Neural progenitor cell (in vitro differentiated cells): Measurements from ENCODE around the gene TMEM254.

Experiments used
- EZH2 ChIP-seq: fragments of 200-600 bp; sonication (generic); IDR thresholded peaks from 2 replicates; pipeline ENCODE4 v1.6.1; 2017; ENCODE audit warnings: antibody characterized with exemption, mild to moderate bottlenecking, moderate library complexity
- EZH2phosphoT487 ChIP-seq: fragments of 200-600 bp; sonication (generic); IDR thresholded peaks from 2 replicates; pipeline ENCODE4 v1.6.1; 2017; ENCODE audit warnings: antibody characterized with exemption
- TF ChIP-seq, protein P1 (sequence below): fragments of 200-600 bp; sonication (generic); IDR thresholded peaks from 2 replicates; pipeline ENCODE4 v1.5.1; 2017; ENCODE audit warnings: antibody characterized with exemption, mild to moderate bottlenecking

DNA sequence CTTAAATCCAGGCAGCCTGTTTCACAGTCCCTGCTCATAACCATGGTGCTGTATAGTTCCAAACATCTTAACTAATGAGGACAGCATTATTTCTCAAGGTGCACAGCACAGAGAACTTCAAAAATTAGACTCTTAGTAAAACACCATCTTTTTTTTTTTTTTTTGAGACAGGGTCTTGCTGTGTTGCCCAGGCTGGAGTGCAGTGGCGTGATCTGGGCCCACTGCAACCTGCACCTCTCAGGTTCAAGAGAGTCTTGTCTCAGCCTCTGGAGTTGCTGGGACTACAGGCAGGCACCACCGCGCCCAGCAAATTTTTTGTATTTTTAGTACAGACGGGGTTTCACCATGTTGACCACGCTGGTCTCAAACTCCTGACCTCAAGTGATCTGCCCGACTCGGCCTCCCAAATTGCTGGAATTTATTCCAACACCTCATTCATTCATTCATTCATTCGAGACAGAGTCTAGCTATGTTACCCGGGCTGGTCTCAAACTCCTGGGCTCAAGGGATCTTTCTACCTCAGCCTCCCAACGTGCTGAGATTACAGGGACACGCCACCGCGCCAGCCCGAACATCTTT is 507 bp upstream of the TMEM254 start:
- TF ChIP-seq, protein P1, sequence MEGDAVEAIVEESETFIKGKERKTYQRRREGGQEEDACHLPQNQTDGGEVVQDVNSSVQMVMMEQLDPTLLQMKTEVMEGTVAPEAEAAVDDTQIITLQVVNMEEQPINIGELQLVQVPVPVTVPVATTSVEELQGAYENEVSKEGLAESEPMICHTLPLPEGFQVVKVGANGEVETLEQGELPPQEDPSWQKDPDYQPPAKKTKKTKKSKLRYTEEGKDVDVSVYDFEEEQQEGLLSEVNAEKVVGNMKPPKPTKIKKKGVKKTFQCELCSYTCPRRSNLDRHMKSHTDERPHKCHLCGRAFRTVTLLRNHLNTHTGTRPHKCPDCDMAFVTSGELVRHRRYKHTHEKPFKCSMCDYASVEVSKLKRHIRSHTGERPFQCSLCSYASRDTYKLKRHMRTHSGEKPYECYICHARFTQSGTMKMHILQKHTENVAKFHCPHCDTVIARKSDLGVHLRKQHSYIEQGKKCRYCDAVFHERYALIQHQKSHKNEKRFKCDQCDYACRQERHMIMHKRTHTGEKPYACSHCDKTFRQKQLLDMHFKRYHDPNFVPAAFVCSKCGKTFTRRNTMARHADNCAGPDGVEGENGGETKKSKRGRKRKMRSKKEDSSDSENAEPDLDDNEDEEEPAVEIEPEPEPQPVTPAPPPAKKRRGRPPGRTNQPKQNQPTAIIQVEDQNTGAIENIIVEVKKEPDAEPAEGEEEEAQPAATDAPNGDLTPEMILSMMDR, result no peak
- no peak for TF ChIP-seq EZH2
- no peak for TF ChIP-seq EZH2phosphoT487
